Hepatocyte (in vitro differentiated cells): Measurements from ENCODE around the gene AKR1C8. TPM values are rescaled to one million over a fixed set of nuclear protein-coding genes. Genes with fewer than 3 reads are reported as not detected.

Experiments used
- DNase-seq: peaks from one replicate; pipeline ENCODE4 v3.0.0-alpha.2; 2016; ENCODE audit warnings: low spot score
- H2AFZ ChIP-seq: fragments of 200-600 bp; sonication (generic); 2 replicates; pipeline ENCODE4 v1.6.0; 2016; ENCODE audit warnings: antibody characterized with exemption, mild to moderate bottlenecking
- H3K27ac ChIP-seq: fragments of 200-600 bp; sonication (generic); 2 replicates; pipeline ENCODE4 v1.5.1; 2016; ENCODE audit warnings: mild to moderate bottlenecking
- H3K27me3 ChIP-seq: fragments of 200-600 bp; sonication (generic); 2 replicates; pipeline ENCODE4 v1.6.1; 2016
- H3K36me3 ChIP-seq: fragments of 200-600 bp; sonication (generic); replicated peaks from 2 replicates; pipeline ENCODE4 v1.5.1; 2016; ENCODE audit warnings: low read depth; ENCODE audit not compliant: insufficient read depth
- H3K4me1 ChIP-seq: fragments of 200-600 bp; sonication (generic); 2 replicates; pipeline ENCODE4 v1.5.1; 2016; ENCODE audit warnings: mild to moderate bottlenecking, moderate library complexity; ENCODE audit not compliant: insufficient read depth
- H3K4me2 ChIP-seq: fragments of 200-600 bp; sonication (generic); 2 replicates; pipeline ENCODE4 v1.6.0; 2016
- H3K4me3 ChIP-seq: fragments of 200-600 bp; sonication (generic); 2 replicates; pipeline ENCODE4 v1.5.1; 2016; ENCODE audit warnings: mild to moderate bottlenecking
- H3K79me2 ChIP-seq: fragments of 200-600 bp; sonication (generic); 2 replicates; pipeline ENCODE4 v1.6.0; 2017; ENCODE audit warnings: mild to moderate bottlenecking
- H3K9me2 ChIP-seq: fragments of 200-600 bp; sonication (generic); replicated peaks from 2 replicates; pipeline ENCODE4 v1.6.0; 2017; ENCODE audit warnings: mild to moderate bottlenecking; ENCODE audit not compliant: insufficient read depth
- H3K9me3 ChIP-seq: fragments of 200-600 bp; sonication (generic); 2 replicates; pipeline ENCODE4 v1.5.1; 2016; ENCODE audit warnings: low read depth, mild to moderate bottlenecking
- H4K20me1 ChIP-seq: fragments of 200-600 bp; sonication (generic); 2 replicates; pipeline ENCODE4 v1.6.0; 2016; ENCODE audit warnings: mild to moderate bottlenecking; ENCODE audit not compliant: insufficient read depth, poor library complexity, severe bottlenecking
- EZH2 ChIP-seq: fragments of 200-600 bp; sonication (generic); IDR thresholded peaks from 2 replicates; pipeline ENCODE4 v1.6.1; 2016; ENCODE audit warnings: antibody characterized with exemption, mild to moderate bottlenecking, borderline replicate concordance
- EZH2phosphoT487 ChIP-seq: fragments of 200-600 bp; sonication (generic); IDR thresholded peaks from one replicate; pipeline ENCODE4 v1.6.1; 2018; ENCODE audit warnings: antibody characterized with exemption, mild to moderate bottlenecking, low read depth, moderate library complexity; ENCODE audit not compliant: unreplicated experiment, severe bottlenecking
- WGBS: methylation state at CpG from one replicate; pipeline ENCODE4 v1.1.6; 2016; ENCODE audit warnings: low lambda C conversion rate; ENCODE audit errors: missing lambda C conversion rate; 5-methylcytosine and 5-hydroxymethylcytosine counted together
- polyA plus RNA-seq: library from polyadenylated mRNA; unstranded; fragments of >200 nt; fragmentation: Nextera tagmentation; extraction: Ambion mirVana; gene quantifications from 2 replicates; pipeline ENCODE4 v1.2.1, GENCODE V29; 2016
- total RNA-seq: library from RNA; depleted of rRNA; stranded (reverse); fragments of >200 nt; gene quantifications from 2 replicates; pipeline ENCODE4 v1.2.3, GENCODE V29; 2014
- TF ChIP-seq, protein P1 (sequence below): fragments of 200-600 bp; sonication (generic); IDR thresholded peaks from 2 replicates; pipeline ENCODE4 v1.5.1; 2016; ENCODE audit warnings: antibody characterized with exemption, mild to moderate bottlenecking; ENCODE audit not compliant: poor library complexity

The AKR1C8 gene
- total and polyA plus RNA-seq, 2 experiments from 2014 or later, result 0.19 TPM; not detected in 1

DNA sequence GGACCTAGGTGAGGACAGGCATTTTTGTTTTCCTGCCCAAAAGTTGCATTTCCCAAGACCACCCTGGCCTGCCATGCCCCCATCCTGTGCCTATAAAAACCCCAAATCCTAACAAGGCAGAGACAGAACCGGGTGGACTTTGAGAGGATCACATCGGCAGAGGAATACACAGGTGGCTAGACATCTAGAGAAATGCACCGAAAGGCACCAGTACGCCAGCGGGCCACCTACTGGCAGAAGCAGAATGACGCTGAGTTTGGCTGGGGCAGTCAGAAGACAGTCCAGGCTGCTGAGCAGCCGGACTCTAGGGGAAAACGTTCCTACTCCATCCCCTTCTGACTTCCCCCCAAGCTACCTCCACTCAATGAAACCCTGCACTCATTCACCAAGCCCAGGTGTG is 14.4 kb upstream of the AKR1C8 start:
- H3K4me2 ChIP-seq, result no peak overlapping the region
- no peaks in the 10 kb centered on the region for H3K27me3 ChIP-seq
- no peak for DNase-seq

GRCh38 chr10:5198386-5198785 is 13.4 kb upstream of the AKR1C8 start:
- no peak overlapping the region for H2AFZ ChIP-seq
- peaks cover 6% of the 10 kb centered on the region for H3K4me1 ChIP-seq
- H3K27me3 ChIP-seq, result no peaks in the 10 kb centered on the region
- no peaks in the 10 kb centered on the region for H4K20me1 ChIP-seq
- peaks cover 4% of the 10 kb centered on the region for H3K9me3 ChIP-seq
- DNase-seq, result no peak
- no peak overlapping the region for H3K27ac ChIP-seq
- H3K4me3 ChIP-seq, result no peak overlapping the region
- no peaks in the 10 kb centered on the region for H3K79me2 ChIP-seq
- H3K36me3 ChIP-seq, result no peaks in the 10 kb centered on the region
- TF ChIP-seq EZH2 (no peak), EZH2phosphoT487 (no peak)
- TF ChIP-seq, protein P1, sequence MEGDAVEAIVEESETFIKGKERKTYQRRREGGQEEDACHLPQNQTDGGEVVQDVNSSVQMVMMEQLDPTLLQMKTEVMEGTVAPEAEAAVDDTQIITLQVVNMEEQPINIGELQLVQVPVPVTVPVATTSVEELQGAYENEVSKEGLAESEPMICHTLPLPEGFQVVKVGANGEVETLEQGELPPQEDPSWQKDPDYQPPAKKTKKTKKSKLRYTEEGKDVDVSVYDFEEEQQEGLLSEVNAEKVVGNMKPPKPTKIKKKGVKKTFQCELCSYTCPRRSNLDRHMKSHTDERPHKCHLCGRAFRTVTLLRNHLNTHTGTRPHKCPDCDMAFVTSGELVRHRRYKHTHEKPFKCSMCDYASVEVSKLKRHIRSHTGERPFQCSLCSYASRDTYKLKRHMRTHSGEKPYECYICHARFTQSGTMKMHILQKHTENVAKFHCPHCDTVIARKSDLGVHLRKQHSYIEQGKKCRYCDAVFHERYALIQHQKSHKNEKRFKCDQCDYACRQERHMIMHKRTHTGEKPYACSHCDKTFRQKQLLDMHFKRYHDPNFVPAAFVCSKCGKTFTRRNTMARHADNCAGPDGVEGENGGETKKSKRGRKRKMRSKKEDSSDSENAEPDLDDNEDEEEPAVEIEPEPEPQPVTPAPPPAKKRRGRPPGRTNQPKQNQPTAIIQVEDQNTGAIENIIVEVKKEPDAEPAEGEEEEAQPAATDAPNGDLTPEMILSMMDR, result no peak
- H3K9me2 ChIP-seq, result no peaks in the 10 kb centered on the region
- 89% methylated on average over 3 of the region's 3 CpGs for WGBS
- no peak overlapping the region for H3K4me2 ChIP-seq

More for the DNA sequence above, 14.4 kb upstream of the AKR1C8 start:
- Histone ChIP-seq H3K4me1 (peaks cover 6% of the 10 kb centered on the region), H2AFZ (no peak overlapping the region), H3K79me2 (no peaks in the 10 kb centered on the region), H3K36me3 (no peaks in the 10 kb centered on the region), H3K9me2 (no peaks in the 10 kb centered on the region), H4K20me1 (no peaks in the 10 kb centered on the region), H3K4me3 (no peak overlapping the region), H3K9me3 (peaks cover 4% of the 10 kb centered on the region), H3K27ac (no peak overlapping the region)
- no peak for TF ChIP-seq EZH2
- TF ChIP-seq, protein P1, result no peak
- 78% methylated on average over 8 of the region's 8 CpGs for whole genome bisulfite sequencing

- H3K9me3 ChIP-seq, result peaks cover 4% of the 10 kb centered on the region
- H3K9me2 ChIP-seq, result no peaks in the 10 kb centered on the region
- no peak within 1 kb of the TSS for H3K4me3 ChIP-seq
- H3K4me1 ChIP-seq, result peaks cover 6% of the 10 kb centered on the region
- peak within 1 kb of the TSS; percentile 16 for H3K4me2 ChIP-seq
- no peak for TF ChIP-seq EZH2
- TF ChIP-seq, protein P1, result no peak
- H3K27ac ChIP-seq, result peak within 1 kb of the TSS; percentile 85
- DNase-seq, result peak; percentile 28
- 72% methylated on average over 4 of the region's 4 CpGs for WGBS
- H3K36me3 ChIP-seq, result no peaks in the 10 kb centered on the region
- peak within 1 kb of the TSS; percentile 9 for H2AFZ ChIP-seq
- no peaks in the 10 kb centered on the region for H3K27me3 ChIP-seq
- no peaks in the 10 kb centered on the region for H4K20me1 ChIP-seq
- no peaks in the 10 kb centered on the region for H3K79me2 ChIP-seq
Measured at GRCh38 chr10:5196702-5197113, 11.8 kb upstream of the AKR1C8 start, which contains the start of gene AKR1C4. Gene AKR1C4 (plus strand): TSS chr10:5196837. CDS start chr10:5196868, 31 bp downstream.
